Activated naive CD8-positive, alpha-beta T cell treated with anti-CD3 and anti-CD28 coated beads, Interleukin-2, amount 50 U/mL, for 24 hours (primary cell): ENCODE measurements around the gene PPP2R5B.

Experiments
- ATAC-seq: fragments of 150-1000 bp; cut with Tn5 transposase; one replicate; pipeline ENCODE4 v1.10.0; 2021
- DNase-seq: peaks from one replicate; pipeline ENCODE4 v3.0.0; 2021
- H3K27ac Mint-ChIP-seq: one replicate; pipeline ENCODE4 v1.8.0; 2021; ENCODE audit warnings: mild to moderate bottlenecking, mixed read lengths
- H3K27me3 Mint-ChIP-seq: one replicate; pipeline ENCODE4 v1.8.0; 2021; ENCODE audit warnings: mixed read lengths
- H3K36me3 Mint-ChIP-seq: one replicate; pipeline ENCODE4 v1.8.0; 2021; ENCODE audit warnings: low read depth, mixed read lengths
- H3K4me1 Mint-ChIP-seq: one replicate; pipeline ENCODE4 v1.8.0; 2021; ENCODE audit warnings: mixed read lengths
- H3K4me3 Mint-ChIP-seq: one replicate; pipeline ENCODE4 v1.8.0; 2021; ENCODE audit warnings: mild to moderate bottlenecking, moderate library complexity, mixed read lengths
- H3K9me3 Mint-ChIP-seq: one replicate; pipeline ENCODE4 v1.8.0; 2021; ENCODE audit warnings: mixed read lengths

PPP2R5B gene

GRCh38 chr11:64884019-64884418 lies 40.5 kb upstream of the PPP2R5B start:
- H3K27ac Mint-ChIP-seq: no peak overlapping the region
- H3K4me1 Mint-ChIP-seq: peaks cover 62% of the 10 kb centered on the region
- H3K9me3 Mint-ChIP-seq: no peaks in the 10 kb centered on the region
- no peak for DNase-seq
- H3K4me3 Mint-ChIP-seq: no peak overlapping the region
- H3K27me3 Mint-ChIP-seq: no peaks in the 10 kb centered on the region
- H3K36me3 Mint-ChIP-seq: no peaks in the 10 kb centered on the region
- ATAC-seq: no peak

- Mint-ChIP-seq H3K36me3 (no peaks in the 10 kb centered on the region), H3K4me1 (peaks cover 46% of the 10 kb centered on the region), H3K4me3 (peak overlapping the region; percentile 37), H3K27ac (peak overlapping the region; percentile 78), H3K27me3 (no peaks in the 10 kb centered on the region), H3K9me3 (no peaks in the 10 kb centered on the region)
- ATAC-seq (peak; percentile 88), DNase-seq (peak; percentile 25)
Observed at GRCh38 chr11:64885367-64886286, 38.9 kb upstream of the PPP2R5B start.

- Mint-ChIP-seq H3K4me1 (peaks cover 33% of the 10 kb centered on the region), H3K4me3 (no peak overlapping the region)
Observed at GRCh38 chr11:64887234-64887756, 37.2 kb upstream of the PPP2R5B start.

GRCh38 chr11:64887757-64888405 lies 36.6 kb upstream of the PPP2R5B start:
- H3K9me3 Mint-ChIP-seq: no peaks in the 10 kb centered on the region

More at GRCh38 chr11:64887234-64887756, 37.2 kb upstream of the PPP2R5B start:
- H3K27me3 Mint-ChIP-seq: no peaks in the 10 kb centered on the region
- no peak for ATAC-seq
- H3K36me3 Mint-ChIP-seq: no peaks in the 10 kb centered on the region
- DNase-seq: no peak
- H3K27ac Mint-ChIP-seq: peak overlapping the region; percentile 78
- no peaks in the 10 kb centered on the region for H3K9me3 Mint-ChIP-seq

GRCh38 chr11:64888406-64888728 lies 36.1 kb upstream of the PPP2R5B start:
- no peaks in the 10 kb centered on the region for H3K27me3 Mint-ChIP-seq
- H3K4me1 Mint-ChIP-seq: peaks cover 29% of the 10 kb centered on the region
- DNase-seq (no peak), ATAC-seq (no peak)
- H3K9me3 Mint-ChIP-seq: no peaks in the 10 kb centered on the region
- H3K4me3 Mint-ChIP-seq: peak overlapping the region; percentile 64
- H3K27ac Mint-ChIP-seq: no peak overlapping the region
- H3K36me3 Mint-ChIP-seq: no peaks in the 10 kb centered on the region

More at GRCh38 chr11:64887757-64888405, 36.6 kb upstream of the PPP2R5B start:
- DNase-seq: peak; percentile 90
- peak; percentile 71 for ATAC-seq
- Mint-ChIP-seq H3K4me3 (peak overlapping the region; percentile 64), H3K4me1 (peaks cover 31% of the 10 kb centered on the region), H3K27ac (no peak overlapping the region), H3K27me3 (no peaks in the 10 kb centered on the region), H3K36me3 (no peaks in the 10 kb centered on the region)

- H3K27me3 Mint-ChIP-seq: no peaks in the 10 kb centered on the region
- no peaks in the 10 kb centered on the region for H3K9me3 Mint-ChIP-seq
- no peak for DNase-seq
- H3K27ac Mint-ChIP-seq: no peak overlapping the region
- H3K4me1 Mint-ChIP-seq: peaks cover 29% of the 10 kb centered on the region
- no peak for ATAC-seq
- H3K36me3 Mint-ChIP-seq: no peaks in the 10 kb centered on the region
- no peak overlapping the region for H3K4me3 Mint-ChIP-seq
Observed at GRCh38 chr11:64888729-64889511, 35.6 kb upstream of the PPP2R5B start.

- Mint-ChIP-seq H3K4me3 (no peak overlapping the region), H3K4me1 (peaks cover 20% of the 10 kb centered on the region), H3K27ac (no peak overlapping the region), H3K9me3 (no peaks in the 10 kb centered on the region), H3K36me3 (no peaks in the 10 kb centered on the region), H3K27me3 (no peaks in the 10 kb centered on the region)
- ATAC-seq (no peak), DNase-seq (no peak)
Observed at GRCh38 chr11:64890522-64890939, 34.0 kb upstream of the PPP2R5B start.

GRCh38 chr11:64891215-64891848 lies 33.2 kb upstream of the PPP2R5B start:
- H3K27me3 Mint-ChIP-seq: no peaks in the 10 kb centered on the region
- H3K36me3 Mint-ChIP-seq: no peaks in the 10 kb centered on the region
- no peak overlapping the region for H3K27ac Mint-ChIP-seq
- H3K9me3 Mint-ChIP-seq: no peaks in the 10 kb centered on the region
- no peak for DNase-seq
- H3K4me3 Mint-ChIP-seq: no peak overlapping the region
- ATAC-seq: no peak
- peaks cover 13% of the 10 kb centered on the region for H3K4me1 Mint-ChIP-seq

GRCh38 chr11:64891880-64892279 lies 32.6 kb upstream of the PPP2R5B start:
- H3K27me3 Mint-ChIP-seq: no peaks in the 10 kb centered on the region
- no peak overlapping the region for H3K4me3 Mint-ChIP-seq
- no peaks in the 10 kb centered on the region for H3K36me3 Mint-ChIP-seq
- peak overlapping the region; percentile 15 for H3K27ac Mint-ChIP-seq
- peaks cover 13% of the 10 kb centered on the region for H3K4me1 Mint-ChIP-seq
- H3K9me3 Mint-ChIP-seq: no peaks in the 10 kb centered on the region
- DNase-seq: no peak
- ATAC-seq: no peak

GRCh38 chr11:64892411-64892831 lies 32.1 kb upstream of the PPP2R5B start:
- H3K4me3 Mint-ChIP-seq: no peak overlapping the region
- no peaks in the 10 kb centered on the region for H3K9me3 Mint-ChIP-seq
- no peak for ATAC-seq
- H3K36me3 Mint-ChIP-seq: no peaks in the 10 kb centered on the region
- H3K27me3 Mint-ChIP-seq: no peaks in the 10 kb centered on the region
- DNase-seq: no peak
- H3K27ac Mint-ChIP-seq: peak overlapping the region; percentile 15
- peaks cover 10% of the 10 kb centered on the region for H3K4me1 Mint-ChIP-seq

GRCh38 chr11:64892838-64893193 lies 31.7 kb upstream of the PPP2R5B start:
- no peak for ATAC-seq
- H3K36me3 Mint-ChIP-seq: no peaks in the 10 kb centered on the region
- no peaks in the 10 kb centered on the region for H3K27me3 Mint-ChIP-seq
- no peaks in the 10 kb centered on the region for H3K9me3 Mint-ChIP-seq
- peaks cover 7% of the 10 kb centered on the region for H3K4me1 Mint-ChIP-seq
- H3K4me3 Mint-ChIP-seq: no peak overlapping the region
- DNase-seq: no peak
- H3K27ac Mint-ChIP-seq: no peak overlapping the region

- Mint-ChIP-seq H3K27ac (no peak overlapping the region), H3K36me3 (no peaks in the 10 kb centered on the region), H3K4me1 (peaks cover 2% of the 10 kb centered on the region), H3K27me3 (no peaks in the 10 kb centered on the region), H3K4me3 (no peak overlapping the region), H3K9me3 (no peaks in the 10 kb centered on the region)
- DNase-seq (no peak), ATAC-seq (no peak)
Observed at GRCh38 chr11:64893194-64894069, 31.1 kb upstream of the PPP2R5B start.

- Mint-ChIP-seq H3K4me3 (no peak overlapping the region), H3K9me3 (no peaks in the 10 kb centered on the region), H3K36me3 (no peaks in the 10 kb centered on the region), H3K27me3 (no peaks in the 10 kb centered on the region), H3K4me1 (no peaks in the 10 kb centered on the region), H3K27ac (no peak overlapping the region)
- ATAC-seq (peak; percentile 93), DNase-seq (peak; percentile 98)
Observed at GRCh38 chr11:64894070-64894811, 30.2 kb upstream of the PPP2R5B start.
